Measurements from ENCODE around the gene TBX5.

Gene TBX5

DNA sequence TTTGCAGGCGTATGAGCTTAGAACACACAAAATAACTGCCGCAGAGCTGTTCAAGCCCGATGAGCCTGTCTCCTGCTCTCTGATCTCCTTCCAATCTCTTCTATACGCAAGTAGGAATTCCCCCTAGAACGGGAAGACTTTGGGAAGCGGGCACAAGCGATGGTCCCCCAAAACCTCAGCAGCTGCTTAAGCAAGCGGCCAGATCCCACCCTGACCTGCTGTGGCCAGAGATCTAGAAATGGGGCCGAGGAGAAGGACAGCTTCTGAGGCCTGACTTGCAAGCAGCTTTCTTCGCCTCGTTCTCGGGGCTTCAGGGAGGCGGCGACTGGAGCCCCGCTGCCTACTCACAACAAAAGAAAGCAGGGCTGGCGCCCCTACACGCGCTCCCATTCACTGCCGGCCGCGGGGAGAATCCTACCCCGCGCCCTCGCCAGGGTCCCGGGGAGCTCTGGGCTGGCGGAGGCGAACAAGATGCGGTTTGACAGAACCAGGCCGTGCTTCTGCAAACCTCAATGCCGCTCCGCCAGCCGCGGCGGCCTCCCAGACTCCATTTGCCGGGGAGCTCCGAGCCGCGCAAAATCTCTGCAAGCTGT is 922 bp downstream of the TBX5 start:
- no peak for DNase-seq (ENCODE audit: low spot score)

DNA sequence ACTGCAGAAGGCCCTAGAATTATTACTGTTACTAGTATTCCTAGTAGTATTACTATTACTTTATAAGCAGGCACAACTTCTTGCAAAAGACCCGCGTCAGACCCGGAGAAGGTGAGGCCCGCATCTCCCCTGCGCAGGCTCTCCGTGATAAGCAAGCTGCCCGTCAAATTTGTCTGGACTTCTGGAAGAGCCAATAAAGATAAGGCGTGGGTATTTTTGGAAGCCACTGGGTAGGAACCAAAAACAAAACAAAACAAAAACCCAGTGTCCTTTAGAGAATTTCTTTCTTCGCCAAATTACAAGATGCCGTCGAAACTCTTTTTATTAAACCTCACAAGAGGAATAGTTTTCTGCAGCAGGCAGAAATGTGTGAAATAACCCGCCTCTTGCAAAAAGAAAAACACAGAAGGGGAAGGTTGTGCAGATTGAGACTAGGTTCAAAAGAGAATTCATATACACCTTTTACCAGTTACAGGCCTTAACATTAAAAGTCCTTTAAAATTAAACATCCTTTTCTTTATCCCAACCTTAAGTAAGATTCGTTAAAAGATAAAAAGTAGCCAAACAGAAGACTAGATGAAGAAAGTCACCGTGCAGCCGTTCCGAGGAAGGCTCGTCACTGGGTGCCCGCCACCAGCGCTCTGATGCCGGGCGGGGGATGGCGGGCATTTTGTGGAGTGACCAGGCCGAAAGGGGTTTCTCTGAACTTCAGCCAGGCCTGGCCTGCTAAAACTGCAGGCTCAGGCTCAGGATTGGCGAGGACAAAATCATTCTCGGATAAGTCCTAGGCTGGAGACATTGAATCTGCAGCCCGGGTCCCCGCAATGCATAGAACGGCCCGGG is 1.6 kb downstream of the TBX5 start:
- no peak for DNase-seq (ENCODE audit: low spot score)

DNA sequence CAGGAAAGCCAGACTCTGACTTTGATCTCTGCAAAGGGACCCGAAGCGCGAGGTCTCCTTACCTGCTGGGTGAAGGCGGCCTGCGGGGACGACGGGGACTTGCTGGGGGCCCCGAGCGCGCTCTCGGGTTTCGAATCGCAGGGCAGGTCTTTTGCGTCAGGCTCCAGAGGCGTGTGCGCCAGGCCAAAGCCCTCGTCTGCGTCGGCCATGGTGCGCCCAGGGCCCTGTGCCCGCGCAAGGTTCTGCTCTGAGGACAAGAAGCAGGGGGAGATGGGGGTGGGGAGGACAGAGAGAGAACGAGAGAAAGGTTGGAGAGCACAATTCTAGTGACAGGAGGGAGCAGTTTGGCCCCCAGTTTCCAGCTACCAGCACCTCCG is 2.3 kb downstream of the TBX5 start:
- no peak for DNase-seq (ENCODE audit: low spot score)

DNA sequence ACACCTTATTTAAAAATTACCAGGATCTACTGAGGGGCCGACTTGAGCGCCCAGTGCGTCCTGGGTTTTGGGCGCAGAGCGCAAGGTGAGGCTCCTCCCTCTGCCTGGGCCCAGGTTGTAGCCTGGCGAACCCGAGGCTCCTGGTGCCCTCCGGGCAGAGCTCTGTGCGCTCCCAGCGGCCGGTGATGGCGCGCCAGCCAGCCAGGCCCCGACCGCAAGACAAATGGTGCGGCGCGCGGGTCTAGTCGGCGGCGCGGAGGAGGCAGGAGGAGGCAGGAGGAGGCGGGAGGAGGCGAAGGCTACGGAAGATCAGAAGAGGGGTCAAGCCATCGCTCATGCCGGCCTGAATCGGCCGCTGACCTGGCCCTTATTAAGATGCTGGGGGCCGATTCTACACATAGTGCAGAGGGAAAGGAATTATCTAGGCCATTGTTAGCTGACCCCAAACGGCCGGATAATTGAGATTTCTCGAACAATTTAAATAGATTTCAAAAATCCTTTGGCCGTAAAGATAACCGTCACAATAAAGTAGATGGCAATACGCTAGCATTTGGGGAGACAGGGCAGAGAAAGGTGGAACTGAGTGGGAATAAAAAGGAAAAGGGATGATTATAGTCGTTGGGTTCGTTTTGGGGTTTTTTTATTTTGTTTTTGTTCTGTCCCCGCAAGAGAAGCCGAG is 2.8 kb downstream of the TBX5 start:
- no peak for DNase-seq (ENCODE audit: low spot score)

DNA sequence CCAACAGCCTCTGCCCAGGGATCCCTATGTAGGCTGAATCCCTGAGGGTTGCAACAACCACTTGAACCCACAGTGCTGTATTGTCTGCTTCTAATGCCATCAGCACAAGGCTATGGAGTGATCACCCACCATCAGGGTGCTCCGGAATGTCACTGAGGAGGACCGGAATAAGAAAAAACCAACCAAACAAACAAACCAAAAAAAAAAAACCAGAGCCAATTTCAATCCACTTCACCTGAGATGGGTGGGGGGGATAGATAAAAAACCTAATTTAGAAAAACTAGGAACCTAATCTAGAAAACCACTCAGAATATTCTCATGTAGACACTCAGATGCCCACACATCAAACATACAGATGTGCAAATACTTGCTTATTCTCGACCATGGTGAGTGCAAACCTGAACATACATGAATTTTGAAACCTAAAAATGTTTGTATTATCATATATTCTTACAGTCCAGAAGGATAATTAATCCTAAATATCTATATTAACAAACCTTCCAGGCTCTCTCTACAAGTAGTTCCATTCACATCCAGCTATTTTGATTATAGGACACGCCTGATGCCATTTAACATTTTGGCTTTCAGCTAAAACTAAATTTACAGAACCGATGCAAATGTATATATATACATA is 3.7 kb downstream of the TBX5 start:
- no peak for DNase-seq (ENCODE audit: low spot score)

DNA sequence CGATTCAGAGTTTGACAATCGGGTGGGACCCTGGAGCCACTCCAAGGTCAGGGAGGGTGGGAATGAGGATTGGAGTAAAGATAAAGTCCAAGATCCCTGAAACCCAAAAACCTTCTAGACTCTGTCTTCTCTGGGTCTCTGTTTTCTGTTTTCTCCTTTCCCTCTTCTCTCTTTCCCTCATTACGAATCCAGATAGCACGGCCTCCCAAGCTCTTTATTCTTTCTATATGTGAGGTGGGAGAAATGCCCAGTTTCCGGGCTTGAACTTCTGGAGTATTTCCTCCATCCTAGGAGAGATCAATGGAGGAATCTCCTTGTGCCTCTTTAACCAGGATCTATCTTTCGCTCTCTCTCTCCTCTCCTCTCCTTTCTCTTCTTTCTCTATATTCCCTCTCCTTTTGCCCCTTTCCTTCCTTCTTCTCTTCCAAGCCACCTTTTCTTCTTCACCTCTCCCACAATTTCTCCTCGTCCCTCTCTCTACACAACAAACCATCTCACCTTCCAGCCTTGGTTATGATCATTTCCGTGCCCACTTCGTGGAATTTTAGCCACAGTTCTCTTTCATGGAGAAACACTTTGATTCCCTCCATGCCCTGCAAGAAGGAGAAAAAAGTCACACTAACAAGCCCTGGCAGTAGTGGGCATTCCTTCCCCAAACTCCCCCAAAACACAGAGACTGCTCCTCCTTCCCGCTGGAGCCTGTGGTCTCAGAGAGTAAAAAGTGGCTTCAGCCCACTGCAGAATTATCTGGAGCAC is 4.4 kb downstream of the TBX5 start:
- no peak for DNase-seq (ENCODE audit: low spot score)

DNA sequence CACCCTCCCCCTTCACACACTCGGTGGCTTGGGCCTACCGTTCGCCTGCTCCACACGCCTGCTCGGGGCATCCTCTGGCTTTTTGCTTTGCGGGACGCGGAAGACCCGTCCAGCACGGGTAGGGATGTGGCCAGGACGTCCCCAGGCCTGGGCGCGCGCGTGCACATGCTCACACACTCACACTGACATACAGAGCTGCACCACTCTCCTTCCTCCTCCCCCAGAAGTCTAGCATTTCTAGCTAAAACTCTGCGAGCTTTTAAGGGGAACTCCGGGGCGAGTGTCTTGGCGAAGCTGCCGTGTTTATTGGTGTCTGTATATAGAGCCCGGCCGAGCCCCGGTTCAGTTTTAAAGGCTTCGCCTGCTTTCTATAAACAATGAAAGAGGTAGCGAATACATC is 5.0 kb downstream of the TBX5 start:
- no peak for DNase-seq (ENCODE audit: low spot score)

DNA sequence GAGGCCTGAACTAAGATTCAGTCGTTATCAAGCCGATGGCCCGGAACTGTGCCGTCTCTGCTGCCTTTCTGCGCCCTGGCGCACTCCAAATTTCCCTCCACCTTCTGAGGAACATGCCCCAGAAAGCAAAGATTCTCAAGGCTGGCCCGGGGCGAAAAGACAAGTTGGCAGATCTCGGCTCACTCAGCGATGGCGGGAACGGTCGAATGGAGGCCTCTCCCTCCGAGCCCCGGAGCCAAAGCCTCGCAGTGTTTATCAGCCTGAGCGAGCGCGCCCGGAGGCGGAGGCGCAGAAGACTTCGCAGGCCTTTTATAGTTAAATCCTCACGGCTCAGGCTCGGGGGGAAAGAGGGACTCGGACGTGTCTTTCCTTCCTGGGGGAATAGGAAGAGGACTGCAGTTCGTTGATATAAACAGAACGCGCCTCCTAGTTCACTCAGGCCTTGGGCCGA is 5.6 kb downstream of the TBX5 start:
- no peak for DNase-seq (ENCODE audit: low spot score)

DNA sequence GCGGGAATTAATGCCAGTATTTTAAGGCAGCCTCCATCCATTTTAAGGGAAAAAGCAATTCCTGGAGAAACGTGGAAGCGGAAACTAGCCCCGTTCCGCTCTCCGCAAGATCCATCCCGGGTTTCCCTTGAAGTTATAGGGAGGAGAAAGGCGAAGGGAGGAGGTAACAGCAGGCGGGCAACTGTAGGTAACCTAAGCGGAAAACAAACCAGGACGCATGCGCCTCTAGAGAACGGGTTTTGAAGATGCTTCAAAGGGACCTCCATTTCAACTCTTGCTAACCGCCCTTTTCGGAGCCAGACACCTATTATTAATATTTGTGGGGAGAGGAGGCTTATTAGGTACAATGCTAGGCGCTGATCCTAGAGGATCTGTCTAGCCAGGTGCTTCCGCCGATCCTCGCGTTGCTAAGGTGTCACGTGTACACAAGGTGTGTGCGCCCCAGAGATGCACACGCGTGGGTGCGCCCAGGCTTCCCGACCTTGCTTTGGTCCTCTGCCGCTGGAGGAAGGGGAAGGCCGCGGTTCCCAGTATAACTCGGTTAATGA is 6.2 kb downstream of the TBX5 start:
- no peak for DNase-seq (ENCODE audit: low spot score)

DNA sequence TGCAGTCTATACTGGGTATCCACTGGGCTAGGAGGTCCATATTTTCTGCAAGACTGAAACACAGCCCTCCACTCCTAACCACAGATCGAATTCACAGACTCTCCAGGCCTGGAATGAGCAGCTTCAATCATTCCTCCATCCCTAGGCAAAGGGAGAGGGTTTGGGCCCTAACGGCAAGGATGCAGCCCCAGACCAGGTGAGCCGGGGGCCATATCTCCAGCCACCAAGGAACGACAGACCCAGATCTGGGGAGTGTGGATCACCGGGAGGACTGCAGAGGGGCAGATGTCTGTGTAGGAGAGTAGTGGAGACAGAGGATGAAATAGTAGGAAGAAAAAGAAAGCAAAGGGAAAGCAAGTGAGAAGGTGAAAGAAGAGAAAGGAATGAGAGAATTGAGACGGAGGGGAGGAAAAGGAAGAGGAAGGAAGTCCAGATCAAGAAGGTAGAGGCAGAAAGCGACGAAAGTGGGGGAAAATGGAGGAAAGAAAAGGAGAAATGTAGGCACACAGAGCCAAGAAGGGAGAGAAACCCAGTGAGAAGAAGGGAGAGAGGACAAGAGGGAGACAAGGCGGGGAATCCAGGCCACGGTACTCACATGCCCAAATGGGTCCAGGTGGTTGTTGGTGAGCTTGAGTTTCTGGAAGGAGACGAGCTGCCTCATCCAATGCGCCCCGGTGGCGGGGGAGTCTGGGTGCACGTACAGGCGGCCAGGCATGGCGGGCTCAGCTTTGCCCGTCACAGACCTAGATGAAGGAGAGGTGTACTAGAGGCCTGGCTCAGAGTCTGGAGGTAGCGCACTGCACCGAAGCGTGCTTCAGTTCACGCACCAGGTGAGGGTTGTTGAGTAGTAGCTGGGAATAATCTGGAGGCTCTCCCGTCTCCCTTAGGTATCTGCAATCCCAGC is 7.7 kb downstream of the TBX5 start:
- no peak for DNase-seq (ENCODE audit: low spot score)

DNA sequence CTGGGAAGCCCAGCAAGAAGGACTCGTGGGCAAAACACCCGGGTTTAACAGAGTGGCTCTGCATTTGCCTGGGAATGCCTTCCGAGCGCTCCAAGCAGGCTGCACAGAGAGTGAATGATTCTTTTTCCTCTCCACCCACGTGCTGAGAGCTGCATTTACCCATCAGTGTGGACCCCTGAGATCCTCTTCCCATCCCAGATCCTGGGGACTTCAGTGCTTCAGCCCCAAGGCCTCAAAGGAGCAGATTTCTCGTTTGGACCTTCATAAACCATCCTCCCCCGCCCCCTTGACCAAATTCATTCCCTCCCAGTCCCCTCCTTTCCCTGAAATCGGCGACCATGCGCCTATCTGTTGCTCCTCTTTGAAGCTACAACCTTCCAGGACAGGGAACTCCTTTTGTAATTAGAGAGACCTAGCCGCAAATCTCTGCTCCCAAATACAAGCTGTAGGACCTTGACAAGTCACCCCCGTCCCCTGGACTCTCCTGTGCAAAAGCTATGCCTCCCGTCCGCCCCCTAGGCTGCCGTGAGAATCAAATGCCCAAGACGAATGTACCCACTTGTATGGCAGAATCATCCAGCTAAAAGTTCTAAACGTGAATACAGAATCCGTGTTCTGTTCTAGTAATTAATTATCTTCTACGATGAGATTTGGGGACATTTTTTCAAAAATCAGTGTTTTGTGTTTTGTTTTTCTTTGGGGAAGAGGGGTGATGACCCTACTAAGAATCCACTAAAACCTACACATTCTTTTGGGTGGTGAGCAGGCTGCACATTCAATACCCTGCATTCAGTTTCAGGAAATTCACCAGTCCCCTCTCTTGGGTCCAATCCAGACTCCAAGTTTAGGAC is 8.8 kb downstream of the TBX5 start:
- no peak for DNase-seq (ENCODE audit: low spot score)

DNA sequence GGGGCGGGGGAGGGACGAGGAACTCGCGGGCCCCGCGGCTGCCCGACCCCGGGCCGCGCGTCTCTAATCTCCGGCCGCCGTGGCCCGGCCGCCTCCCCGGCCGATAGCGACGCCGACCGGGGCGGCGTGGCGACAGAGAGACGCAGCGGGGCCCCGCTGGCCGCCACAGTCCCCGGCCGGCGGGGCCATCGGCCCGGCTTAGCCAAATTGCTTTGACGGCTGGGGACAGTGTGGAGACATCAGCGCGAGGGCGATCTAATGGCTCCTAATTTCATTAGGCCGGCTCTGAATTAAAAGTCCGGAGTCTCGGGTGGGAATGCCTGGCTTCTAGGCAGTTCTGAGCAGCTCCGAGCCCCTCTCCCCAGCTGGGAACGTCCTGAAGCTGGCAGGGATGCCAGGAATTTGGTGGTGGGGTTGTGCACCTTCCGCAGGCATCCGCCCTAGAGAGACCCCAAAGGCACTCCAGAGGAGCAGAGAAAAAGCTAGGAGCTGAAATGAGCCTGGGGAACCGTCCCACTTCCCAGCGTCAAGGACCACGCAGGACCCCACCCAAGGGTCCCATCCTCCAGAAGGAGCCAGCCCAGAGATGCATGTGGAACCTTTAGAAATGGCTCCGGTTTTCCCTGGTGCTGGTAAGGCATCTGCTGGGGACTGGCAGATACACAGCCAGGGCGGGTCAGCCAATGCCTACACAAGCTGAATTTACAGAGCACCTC is 9.6 kb downstream of the TBX5 start:
- no peak for DNase-seq (ENCODE audit: low spot score)

DNA sequence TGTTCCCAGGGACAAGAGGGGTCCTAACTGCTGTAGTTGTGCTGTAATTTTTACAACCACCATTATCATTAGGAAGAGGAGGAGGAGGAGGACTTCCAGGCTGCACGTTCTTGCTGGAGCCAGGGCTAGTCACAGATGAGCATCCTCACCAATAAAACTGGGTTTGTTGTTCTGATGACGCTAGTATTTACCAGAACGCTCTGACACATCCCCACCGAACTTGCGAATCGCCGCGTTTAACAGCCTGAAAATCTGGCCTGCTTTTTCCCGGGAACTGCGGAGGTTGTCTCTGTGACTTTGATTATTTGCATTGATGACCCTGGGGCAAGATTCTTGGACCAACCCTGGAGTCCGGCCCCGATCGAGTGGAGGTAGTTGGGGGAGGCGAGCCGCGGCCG is 10.2 kb downstream of the TBX5 start:
- DNase-seq (ENCODE audit: low spot score): no peak

DNA sequence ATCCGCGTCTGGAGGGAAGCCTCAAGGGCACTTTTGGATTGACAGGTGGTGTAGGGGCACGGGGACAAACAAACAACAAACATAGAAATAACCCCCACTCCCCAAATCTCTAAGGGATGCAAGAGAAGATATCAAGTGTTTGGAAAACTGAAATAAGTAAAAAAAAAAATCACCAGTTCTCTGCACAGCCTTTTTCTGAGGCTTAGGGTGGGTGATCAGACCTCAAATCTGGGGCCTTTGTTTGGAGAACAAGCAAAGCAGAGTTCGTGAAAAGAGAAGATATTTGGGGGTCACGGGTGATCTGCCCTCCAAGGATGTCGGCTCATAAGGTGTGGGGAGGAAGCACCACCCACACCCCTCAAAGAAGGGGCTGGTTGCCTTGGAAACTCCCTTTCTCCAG is 10.7 kb downstream of the TBX5 start:
- DNase-seq (ENCODE audit: low spot score): no peak

DNA sequence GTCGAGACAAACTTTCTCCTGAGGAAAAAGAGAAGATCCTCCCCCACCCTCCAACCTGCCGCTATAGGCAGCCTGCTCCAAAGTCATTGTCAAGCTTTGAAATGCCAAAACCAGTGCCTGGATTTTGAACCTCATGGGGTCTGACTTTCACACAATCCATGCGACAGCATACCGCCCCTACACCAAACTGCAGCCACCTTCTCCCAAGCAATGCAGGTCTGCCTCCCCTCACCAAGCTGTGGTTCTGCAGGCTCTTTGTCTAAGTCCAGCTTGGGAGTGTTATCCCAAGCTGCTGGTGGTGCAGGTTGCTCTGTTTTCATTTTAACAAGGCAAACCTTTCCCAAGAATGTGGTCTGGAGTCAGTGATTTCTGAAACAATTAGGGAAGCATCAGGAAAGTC is 12.4 kb downstream of the TBX5 start:
- DNase-seq (ENCODE audit: low spot score): no peak

DNA sequence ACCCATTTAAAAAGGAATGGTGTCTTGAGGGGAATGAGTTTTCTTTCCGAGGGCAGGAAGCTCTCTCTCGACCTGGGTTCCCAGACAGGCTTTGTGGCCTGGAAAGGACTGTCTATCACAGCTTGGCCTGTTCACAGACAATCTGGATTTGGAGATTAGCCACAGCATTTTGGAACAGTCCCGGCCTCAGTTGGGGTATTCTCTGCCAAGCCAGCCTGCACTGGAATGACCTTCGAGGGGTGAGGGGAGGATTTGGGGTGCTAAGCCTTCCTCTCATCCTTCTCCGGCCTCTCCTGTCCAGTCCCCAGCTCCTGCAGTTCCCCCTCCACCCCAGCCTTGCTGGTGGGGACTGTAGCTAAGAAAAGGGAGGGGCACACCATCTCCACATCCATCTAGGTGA is 13.0 kb downstream of the TBX5 start:
- no peak for DNase-seq (ENCODE audit: low spot score)

DNA sequence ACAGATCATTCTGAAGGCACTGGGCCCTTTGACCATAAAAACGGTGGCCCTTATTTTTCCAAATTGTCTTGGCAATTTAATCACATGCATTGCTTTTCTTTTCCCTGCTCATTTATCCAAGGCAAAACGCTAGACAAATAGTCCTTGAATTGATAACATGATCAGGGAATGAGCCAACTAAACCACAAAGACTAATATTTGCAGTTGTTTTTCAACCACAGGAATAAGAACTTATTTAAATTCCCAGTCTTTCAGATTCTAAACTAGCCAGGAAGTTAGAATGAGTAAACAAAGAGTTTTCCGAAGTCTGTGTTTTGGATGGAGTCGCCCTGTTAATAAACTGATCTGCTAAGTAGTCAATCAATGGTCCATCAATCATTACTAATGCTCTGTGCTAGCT is 14.9 kb downstream of the TBX5 start:
- DNase-seq (ENCODE audit: low spot score): no peak

DNA sequence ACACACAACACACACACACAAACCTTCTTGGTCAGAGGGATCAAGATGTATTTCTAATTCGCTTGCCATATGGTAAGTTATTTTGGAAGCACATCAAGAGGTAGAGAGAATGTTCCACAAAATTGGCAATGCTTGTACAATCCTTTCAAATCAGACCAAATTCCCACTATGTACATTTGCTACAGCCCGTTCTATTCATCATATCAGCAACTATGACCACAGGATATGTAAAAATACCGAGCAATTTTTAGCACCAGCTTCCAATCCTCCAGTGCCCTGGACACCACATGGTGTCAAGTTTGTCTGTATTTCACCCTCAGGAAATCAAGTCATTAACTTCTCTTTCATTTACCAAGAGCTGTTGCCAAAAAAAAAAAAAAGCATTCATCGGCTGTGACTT is 21.2 kb downstream of the TBX5 start:
- DNase-seq (ENCODE audit: low spot score): no peak

DNA sequence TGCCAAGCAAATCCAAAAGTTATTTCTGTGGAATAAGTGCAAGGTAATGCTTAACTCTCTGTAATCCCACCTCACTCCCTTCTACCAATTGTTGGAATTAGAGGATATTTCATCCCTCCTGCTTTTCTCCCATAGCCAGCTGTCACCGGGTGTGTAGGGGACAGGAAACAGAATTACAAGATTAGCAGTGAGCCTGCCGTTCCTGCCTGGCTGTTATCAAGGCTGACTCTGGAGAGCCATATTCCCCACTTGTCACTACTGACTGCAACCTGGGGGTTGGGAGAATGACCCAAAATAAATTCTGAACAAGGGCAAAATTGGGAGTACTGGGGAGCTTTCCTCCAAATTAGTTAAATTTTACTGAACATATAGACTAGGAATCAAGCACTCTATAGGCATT is 24.8 kb downstream of the TBX5 start:
- no peak for DNase-seq (ENCODE audit: low spot score)

Measured in HuH-7 (cell line).